LNCAP (cell line): ENCODE data around the gene ARAP1.

Experiments used
- TF ChIP-seq, protein P1 (sequence below): fragments of 450-650 bp; IDR thresholded peaks from 2 replicates; pipeline ENCODE4 v1.5.1; 2017; ENCODE audit warnings: mild to moderate bottlenecking

Gene ARAP1

DNA sequence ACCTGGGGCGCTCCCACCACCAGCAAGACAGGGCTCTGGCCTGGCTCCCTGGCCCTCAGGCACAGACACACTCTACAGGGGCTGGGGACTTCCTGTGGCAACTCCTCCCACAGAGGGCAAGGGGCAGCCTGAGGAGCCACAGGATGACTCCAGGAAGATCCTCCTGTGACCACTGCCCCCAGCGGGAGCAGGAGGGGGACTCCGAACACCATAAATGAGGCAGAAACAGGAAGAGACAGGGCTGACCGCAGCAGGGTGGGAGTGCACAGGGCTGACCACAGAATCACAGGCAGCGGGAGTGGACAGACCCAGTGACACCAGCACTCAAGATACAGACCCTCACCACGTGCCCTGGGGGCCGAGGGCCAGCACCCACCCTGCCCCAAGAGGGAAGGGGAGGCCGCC, 10.8 kb downstream of the ARAP1 start:
- TF ChIP-seq, protein P1, sequence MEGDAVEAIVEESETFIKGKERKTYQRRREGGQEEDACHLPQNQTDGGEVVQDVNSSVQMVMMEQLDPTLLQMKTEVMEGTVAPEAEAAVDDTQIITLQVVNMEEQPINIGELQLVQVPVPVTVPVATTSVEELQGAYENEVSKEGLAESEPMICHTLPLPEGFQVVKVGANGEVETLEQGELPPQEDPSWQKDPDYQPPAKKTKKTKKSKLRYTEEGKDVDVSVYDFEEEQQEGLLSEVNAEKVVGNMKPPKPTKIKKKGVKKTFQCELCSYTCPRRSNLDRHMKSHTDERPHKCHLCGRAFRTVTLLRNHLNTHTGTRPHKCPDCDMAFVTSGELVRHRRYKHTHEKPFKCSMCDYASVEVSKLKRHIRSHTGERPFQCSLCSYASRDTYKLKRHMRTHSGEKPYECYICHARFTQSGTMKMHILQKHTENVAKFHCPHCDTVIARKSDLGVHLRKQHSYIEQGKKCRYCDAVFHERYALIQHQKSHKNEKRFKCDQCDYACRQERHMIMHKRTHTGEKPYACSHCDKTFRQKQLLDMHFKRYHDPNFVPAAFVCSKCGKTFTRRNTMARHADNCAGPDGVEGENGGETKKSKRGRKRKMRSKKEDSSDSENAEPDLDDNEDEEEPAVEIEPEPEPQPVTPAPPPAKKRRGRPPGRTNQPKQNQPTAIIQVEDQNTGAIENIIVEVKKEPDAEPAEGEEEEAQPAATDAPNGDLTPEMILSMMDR = no peak

DNA sequence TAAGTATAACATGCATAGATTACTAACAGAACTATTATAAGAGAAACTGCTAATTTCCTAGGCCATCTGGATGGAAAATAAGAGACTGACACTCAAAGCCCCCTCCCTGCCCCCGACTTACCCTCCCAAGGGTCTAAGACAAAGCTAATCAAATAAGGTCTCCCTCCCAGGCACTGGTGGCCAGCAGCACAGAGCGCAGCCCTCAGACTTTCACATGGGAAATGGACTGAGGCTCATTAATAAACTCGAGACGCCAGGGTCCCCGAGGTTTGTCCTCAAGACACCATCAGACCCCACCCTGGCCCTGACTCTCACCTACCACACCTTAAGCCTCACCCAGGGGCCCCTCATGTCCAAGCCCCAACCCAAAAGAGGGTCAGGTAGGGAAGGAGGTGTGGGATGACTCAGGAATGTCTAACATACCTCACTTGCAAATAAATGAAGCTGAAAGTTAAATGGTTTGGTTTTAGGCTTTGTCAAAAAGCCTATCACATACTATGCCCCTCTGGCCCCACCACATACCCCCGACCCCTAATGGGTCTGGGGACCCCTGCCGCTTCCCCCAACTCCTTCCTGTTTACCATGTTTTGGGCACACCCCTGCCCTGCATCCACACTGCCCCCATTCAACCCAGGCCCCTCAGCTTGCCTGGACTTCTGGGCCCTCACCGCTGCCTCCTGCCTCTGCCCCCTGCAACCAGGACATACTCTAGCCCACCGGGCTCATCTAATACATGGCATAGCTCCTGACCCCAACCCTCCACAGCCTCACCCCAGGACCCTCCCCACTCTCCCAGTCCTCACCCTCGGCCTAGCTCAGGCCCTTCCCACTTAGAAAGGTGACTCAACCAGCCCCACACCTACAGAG, 11.4 kb downstream of the ARAP1 start:
- TF ChIP-seq, protein P1 = no peak

DNA sequence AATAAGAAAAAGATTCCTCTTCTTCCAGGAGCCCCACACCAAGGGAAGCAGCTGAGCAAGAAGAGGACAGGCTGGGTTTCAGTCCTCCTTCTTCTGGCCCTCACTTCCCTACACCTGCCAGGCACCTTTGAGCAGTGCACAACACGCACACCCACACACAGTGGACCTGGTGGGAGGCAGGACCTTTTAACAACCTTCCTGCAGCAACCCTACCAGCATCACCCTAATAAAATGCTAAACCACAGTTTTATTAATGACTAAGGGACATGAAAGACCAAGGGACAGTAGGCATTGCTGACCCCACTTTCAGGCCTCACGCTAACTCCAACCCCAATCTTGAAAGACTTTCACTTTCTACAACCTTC, 12.2 kb downstream of the ARAP1 start:
- TF ChIP-seq, protein P1 = no peak

DNA sequence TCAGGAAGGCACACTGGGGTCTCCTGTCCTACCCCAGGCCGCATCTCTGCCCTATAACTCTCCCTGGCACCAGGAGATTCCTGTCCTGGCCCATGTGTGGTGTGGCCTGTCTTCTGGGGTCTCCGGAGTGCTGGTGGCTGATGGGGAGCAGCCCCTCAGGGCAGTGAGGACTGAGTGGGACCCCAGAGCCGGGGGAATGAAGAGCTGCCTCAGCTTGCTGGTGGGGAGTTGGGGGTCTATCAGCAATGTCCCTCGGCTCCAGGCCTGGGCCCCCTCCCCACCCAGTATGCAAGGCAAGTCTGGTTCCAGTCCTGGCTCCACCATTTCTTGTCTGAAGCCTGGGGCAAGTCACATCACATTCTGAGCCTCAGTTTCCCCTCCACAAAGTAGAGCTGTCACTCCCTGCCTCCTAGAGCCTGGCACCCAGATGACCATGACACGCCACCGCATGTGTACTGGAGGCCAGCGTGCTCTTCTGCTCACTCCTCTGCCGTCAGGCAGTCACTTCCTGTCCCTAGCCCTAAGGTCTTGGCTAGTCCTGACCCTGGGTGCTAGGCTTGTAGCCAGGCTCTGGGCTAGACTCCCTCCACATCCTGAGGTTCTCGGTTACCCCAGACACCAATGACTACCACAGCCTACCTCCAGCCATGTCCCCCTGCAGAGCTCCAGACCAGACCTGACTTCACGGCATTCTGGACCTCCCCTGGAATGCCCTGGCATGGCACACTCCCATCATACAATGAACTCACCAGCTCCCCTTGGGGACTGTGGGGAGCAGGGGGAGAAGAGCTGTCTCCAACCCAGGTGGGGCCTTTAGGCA, 12.8 kb downstream of the ARAP1 start:
- TF ChIP-seq, protein P1 = no peak

DNA sequence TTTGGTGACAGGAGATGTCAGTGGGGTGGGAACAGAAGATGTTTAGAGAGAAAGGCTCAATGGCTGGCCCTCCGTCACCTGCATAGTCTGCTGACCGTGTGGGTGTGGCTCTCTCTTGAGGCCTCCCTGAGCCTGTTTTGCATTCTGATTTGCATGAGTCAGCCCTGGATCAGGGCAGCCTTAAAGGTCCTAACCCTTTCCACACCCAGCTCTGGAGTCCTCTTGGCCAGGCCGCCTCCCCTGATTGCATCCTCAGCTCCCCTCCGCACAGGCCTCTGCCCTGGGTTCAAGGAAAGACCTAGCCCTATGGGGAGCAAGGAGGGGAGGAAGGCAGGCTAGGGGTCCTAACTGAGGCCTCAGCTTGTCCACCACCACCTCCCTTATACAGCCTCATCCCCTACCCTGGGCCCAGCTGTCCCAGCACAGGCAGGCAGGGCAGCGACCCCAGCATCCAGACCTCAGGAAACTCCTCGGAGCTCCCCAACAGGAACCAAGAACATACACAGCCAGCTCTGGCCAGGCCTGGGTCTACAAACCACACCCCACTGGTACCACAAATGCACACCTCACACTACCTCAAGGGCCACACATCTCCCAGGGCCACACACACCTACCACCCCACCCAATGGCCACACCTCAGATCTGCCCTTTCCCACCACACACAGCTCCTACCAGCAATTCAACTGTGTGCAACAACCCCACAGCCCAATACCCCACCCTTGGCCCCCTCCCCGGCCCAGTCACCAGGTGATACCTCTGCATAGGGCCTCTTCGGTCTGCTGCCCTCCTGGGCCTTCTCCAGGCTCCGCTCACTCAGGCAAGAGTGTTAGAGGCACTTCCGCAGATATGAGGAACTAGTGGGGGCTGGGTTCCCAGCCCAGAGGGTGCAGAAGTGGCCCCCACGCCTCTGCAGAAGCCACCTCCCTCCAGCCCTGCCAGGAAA, 13.7 kb downstream of the ARAP1 start:
- TF ChIP-seq, protein P1 = no peak

DNA sequence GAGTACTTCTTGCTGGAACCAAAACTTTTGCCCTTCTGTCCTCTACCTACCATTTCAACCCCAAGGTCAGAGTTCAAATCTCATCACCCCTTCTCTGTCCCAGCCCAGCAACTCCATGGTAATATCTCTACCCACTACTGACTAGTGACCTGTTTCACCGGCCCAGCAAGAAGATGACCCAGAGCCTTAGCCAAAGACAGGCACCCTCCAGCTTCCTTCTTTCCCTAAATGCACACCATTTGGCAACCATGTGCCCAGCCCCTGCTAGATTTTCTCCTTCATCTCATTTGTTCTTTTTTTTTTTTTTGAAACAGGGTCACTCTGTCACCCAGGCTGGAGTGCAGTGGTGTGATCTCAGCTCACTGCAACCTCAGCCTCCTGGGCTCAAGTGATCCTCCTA, 14.9 kb downstream of the ARAP1 start:
- TF ChIP-seq, protein P1 = no peak
